DMS 273 (cell line): Measurements from ENCODE around the gene IL12RB1.
"Not testable (repeated sequence)": the region's sequence is repeated elsewhere in the genome, so short reads cannot be mapped to it uniquely, and the experiment has no call there.

ENCODE experiments used
- DNase-seq: peaks from one replicate; lab custom pipeline; 2025; ENCODE audit not compliant: unreplicated experiment; lab: John Stamatoyannopoulos, UW

IL12RB1 gene

GRCh38 chr19:18051887-18052286, 34.8 kb downstream of the IL12RB1 start:
- no peak for DNase-seq

DNA sequence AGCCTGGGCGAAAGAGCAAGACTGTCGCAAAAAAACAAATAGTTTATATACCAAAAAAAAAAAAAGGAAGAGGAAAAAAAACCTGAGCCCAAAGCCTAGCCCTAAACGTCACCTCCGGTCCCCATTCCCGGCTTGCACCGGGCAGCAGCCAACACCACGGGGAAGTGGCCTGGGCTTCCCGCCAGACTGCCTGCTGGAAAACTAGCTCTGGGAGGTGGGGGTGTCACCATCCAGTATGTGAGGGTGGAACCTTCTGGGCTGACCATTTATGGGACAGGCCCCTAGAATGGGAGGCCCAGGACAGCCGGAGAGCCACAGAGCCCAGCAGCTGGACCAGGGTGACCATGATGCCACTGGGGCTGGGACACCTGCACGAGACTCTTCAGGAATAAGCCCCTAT, 37.3 kb downstream of the IL12RB1 start:
- DNase-seq = peak; percentile 76

DNA sequence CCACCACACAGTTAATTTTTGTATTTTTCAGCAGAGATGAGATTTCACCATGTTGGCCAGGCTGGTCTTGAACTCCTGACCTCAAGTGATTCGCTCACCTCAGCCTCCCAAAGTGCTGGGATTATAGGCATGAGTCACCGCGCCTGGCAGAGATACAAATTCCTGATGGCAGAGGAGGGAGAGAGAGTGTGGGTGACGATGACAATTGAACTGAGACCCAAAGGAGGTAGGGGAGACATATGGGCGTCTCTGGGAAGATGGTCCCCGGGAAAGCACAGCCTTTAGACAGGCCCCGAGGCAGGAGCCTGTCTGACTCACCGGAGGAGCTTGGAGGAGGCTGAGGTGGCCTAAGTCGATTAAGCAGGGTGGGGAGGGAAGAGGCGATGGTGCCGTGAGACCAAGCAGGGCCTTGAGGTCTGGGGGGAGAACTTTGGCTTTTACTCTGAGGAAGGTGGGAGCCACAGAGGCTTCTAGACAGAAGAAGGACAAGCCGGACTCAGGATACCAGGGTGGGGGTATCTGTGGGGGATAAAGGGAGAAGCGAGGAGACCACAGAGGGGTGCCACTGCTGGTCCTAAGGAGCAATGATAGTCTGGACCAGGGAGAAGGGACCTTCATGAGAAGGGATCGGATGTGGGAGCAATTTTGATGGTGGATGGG, 40.5 kb downstream of the IL12RB1 start:
- DNase-seq = peak; percentile 60

DNA sequence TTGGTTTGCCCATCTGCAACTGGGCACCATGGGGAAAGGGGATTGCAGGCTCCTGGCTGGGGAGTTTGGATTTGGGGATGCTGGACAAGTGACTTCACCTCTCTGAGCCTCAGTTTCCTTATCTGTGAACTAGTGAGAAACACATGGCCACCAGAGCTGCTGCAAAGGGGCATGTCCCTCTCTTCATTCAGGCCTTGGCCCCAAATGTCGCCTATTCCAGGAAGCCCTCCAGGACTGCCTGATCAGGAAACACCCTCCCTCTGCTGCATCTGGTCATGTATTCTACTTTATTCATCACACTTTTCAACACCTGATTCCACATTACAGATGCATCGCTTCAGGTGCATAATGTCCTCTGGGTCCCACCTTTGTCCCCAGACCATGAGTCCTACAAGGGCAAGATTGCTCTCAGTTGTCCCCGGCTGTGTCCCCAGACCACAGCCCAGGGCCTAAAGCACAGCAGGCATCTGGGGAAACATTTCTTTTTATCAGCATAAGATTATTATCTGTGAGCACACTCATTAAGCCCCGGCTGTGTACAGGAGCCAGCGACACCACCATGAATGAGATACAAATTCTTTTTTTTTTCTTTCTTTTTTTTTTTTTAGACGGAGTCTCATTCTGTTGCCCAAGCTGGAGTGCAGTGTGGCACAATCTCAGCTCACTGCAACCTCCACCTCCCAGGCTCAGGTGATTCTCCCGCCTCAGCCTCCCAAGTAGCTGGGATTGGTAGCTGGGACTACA, 41.3 kb downstream of the IL12RB1 start:
- no peak for DNase-seq

DNA sequence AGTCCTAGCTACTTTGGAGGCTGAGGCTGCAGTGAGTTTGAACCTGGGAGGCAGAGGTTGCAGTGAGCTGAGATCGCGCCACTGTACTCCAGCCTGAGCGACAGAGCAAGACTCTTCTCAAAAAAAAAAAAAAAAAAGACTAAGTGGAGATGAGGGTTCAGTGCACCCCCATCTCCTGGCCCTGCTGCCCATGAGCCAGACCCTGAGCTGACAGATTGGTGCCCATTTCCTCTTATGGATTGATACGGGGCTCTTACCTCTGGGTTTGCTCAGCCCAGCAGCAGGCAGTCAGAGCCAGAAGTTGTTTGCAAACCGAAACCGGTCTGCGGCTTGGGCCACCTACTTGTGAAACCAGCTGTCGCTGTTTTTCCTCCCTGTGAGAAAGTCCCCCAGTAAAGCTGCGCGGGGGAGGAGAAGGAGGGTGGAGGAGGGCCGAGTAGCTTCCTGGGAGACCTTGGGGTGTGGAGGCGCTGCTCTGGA, 41.9 kb downstream of the IL12RB1 start:
- DNase-seq = peak; percentile 99

DNA sequence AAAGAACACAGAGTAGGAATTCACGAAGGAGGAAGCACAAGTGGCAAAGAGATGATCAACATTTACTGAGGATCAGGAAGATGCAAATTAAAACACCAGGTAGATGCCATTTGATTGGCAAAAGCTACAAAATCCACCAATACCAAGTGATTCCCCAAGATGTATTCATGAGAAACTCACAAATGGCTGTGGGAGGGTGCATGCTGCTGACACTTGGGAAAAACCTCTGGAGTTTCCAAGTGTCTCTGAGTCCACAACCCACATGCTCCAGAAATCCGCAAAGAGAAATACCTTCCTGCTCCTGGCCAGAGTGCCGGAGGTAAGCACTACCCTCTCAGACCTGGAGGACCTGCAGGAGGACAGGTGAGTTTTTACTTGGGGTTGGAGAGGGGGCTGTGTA, 43.1 kb downstream of the IL12RB1 start:
- DNase-seq = no peak

GRCh38 chr19:18041054-18041453, 45.7 kb downstream of the IL12RB1 start:
- DNase-seq = no peak

GRCh38 chr19:18032102-18032501, 54.6 kb downstream of the IL12RB1 start:
- DNase-seq = not testable (repeated sequence)

DNA sequence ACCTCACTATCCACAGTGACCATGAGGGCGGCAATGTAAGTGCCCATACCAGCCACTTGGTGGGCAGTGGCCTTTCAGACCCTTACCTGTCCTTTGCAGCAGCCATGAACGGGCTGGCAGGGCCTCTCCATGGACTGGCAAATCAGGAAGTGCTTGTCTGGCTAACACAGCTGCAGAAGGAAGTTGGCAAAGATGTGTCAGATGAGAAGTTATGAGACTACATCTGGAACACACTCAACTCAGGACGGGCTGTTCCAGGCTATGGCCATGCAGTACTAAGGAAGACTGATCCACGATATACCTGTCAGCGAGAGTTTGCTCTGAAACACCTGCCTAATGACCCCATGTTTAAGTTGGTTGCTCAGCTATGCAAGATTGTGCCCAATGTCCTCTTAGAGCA, 55.3 kb downstream of the IL12RB1 start:
- DNase-seq = not testable (repeated sequence)

DNA sequence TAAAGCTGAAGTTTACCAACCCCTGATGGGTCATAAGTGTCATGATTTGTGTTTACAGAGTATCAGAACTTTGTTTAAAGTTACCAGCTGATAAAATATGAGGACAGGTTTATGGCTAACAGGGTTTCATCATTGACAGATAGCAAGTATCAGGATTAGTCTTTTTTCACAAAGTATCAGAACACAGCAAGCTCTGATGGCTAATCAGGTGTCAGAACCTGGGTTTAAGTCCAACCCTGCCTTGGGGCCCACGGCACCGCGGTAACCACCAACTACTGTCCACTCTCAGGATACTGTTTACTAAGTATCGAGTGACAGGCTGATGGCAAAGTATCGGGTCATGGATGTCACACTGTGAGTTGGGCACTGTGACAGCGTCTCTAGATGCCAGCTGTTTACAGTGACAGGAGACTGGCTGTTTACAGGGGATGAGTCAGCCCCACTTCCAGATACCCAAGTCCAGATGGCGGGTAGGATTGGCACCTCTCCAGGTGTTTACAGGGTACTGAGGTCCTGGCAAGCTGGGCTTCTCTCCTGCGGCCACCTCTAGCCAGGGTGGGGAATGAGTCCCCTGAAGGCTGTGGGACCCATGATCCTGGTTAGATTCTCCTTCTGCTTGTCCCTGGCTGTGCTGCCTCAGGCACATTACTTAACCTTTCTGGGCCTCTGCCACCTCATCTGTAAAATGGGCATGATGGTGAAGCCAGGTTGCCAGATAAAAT, 57.0 kb downstream of the IL12RB1 start:
- peak; percentile 96 for DNase-seq

- no peak for DNase-seq
These were observed 59.6 kb downstream of the IL12RB1 start for GRCh38 chr19:18027151-18027550.

- peak; percentile 37 for DNase-seq
These were observed 63.0 kb downstream of the IL12RB1 start for GRCh38 chr19:18023622-18024251.

GRCh38 chr19:18021121-18021755, 65.5 kb downstream of the IL12RB1 start:
- peak; percentile 47 for DNase-seq

DNA sequence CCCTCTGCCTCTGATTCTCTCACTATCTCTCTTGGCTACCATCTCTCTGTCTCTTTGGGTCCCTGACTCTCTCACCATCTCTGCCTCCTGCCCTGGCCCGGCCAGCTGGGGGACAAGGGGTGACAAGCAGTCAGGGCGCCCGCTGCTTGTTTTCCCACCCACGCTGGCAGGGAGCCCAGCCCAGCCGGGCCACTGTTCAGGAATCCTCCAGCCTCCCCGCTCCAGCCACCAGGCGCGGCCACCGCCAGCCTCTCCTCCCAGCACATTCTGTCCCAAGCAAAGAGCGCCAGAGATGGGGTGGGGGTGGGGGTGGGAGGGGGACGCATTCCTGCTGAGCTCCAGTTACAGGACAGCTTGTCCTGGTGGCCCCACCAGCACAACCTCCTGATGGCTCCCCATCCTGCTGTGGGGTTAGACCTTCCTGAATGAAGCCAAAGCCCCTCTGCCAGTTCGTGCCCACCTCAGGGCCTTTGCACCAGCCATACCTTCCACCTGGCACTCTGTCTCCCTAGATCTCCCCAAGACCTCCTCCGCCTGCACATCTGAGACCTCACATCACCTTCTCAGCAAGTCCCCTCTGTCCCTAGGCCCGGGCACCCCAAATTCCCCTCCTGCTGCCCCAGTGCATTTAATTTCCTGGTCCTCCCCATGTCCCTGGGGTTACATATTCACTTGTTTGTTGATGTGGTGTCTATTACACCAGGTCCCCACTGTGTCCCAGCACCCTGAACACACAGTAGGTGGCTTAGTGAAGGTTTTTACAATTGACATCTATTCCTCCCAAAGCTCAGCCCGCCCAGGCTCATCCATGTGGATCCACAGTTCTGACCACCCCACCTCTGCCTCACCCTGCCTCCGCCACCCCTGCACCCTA, 66.3 kb downstream of the IL12RB1 start:
- peak; percentile 71 for DNase-seq

DNA sequence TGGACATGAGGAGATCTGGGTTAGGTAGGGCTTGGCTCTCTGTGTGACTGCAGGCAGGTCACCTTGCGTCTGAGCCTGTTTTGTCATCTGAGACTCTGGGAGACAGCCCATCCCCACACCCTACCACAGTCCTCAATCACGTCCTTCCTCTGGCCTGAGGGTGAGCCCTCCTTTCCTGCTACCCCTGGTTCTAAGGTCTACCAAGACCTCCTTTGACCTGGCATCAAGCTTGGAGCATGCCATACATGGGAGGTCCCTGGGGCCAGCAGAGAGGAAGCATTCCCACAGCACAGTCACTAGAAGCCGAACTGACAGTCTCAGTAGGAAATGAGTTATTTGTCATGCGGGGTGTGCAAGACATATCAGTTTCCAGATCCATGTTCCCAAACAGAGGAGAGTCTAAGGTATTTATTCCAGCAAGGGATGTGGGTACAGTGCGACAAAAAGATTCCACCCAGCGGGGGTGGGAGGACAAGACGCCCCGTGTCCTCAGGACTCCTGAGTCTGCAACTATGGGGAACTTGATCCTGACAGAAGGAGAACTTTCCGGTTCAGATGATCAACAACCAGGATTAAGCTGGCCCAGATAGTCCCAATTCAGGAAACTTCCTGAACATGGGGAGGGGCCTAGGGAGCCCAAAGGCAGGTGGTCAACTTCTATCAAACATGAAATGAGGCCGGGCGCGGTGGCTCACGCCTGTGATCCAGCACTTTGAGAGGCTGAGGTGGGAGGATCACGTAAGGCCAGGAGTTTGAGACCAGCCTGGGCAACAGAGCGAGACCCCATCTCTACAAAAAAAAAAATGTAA, 69.3 kb downstream of the IL12RB1 start:
- DNase-seq = no peak

GRCh38 chr19:18016209-18016910, 70.4 kb downstream of the IL12RB1 start:
- DNase-seq = no peak

- no peak for DNase-seq
These were observed 72.5 kb downstream of the IL12RB1 start for GRCh38 chr19:18014197-18014596.
